Left kidney (tissue), 2 donors: ENCODE results near the gene NRXN3. TPM values are rescaled to one million over a fixed set of nuclear protein-coding genes. Genes with fewer than 3 reads are reported as not detected.

Source experiments
- DNase-seq: peaks from one replicate; pipeline ENCODE4 v3.0.0-alpha.2; 2013
- polyA plus RNA-seq: library from polyadenylated mRNA; unstranded; fragments of 120-200 nt; gene quantifications from one replicate; pipeline ENCODE4 v1.2.1, GENCODE V29; 2013; ENCODE audit not compliant: insufficient read length

Gene NRXN3
- polyA plus RNA-seq, 1 donor = 9.0 TPM

GRCh38 chr14:79150226-79150625, 980.1 kb downstream of the NRXN3 start:
- no peak for DNase-seq

- no peak for DNase-seq
These were observed 987.2 kb downstream of the NRXN3 start for GRCh38 chr14:79157369-79157768.

GRCh38 chr14:79161571-79161970, 991.4 kb downstream of the NRXN3 start:
- peak; percentile 72 for DNase-seq

- no peak for DNase-seq
These were observed 992.7 kb downstream of the NRXN3 start for GRCh38 chr14:79162833-79163232.

- DNase-seq = no peak
These were observed 995.4 kb downstream of the NRXN3 start for GRCh38 chr14:79165471-79166090.

- no peak for DNase-seq
These were observed 996.0 kb downstream of the NRXN3 start for GRCh38 chr14:79166171-79166570.

- no peak for DNase-seq
These were observed 997.8 kb downstream of the NRXN3 start for GRCh38 chr14:79167957-79168356.

GRCh38 chr14:79175671-79176070, 1005.5 kb downstream of the NRXN3 start:
- no peak for DNase-seq

- DNase-seq = no peak
These were observed 1006.9 kb downstream of the NRXN3 start for GRCh38 chr14:79177106-79177505.

- DNase-seq = no peak
These were observed 1008.5 kb downstream of the NRXN3 start for GRCh38 chr14:79178719-79179118.

GRCh38 chr14:79179985-79180384, 1009.8 kb downstream of the NRXN3 start:
- no peak for DNase-seq

- DNase-seq = no peak
These were observed 1010.5 kb downstream of the NRXN3 start for GRCh38 chr14:79180656-79181055.

- no peak for DNase-seq
These were observed 1016.4 kb downstream of the NRXN3 start for GRCh38 chr14:79186523-79186922.

- DNase-seq = no peak
These were observed 1023.7 kb downstream of the NRXN3 start for GRCh38 chr14:79193689-79194477.

GRCh38 chr14:79196216-79196615, 1026.0 kb downstream of the NRXN3 start:
- DNase-seq = no peak

GRCh38 chr14:79197516-79197915, 1027.3 kb downstream of the NRXN3 start:
- DNase-seq = no peak

- no peak for DNase-seq
These were observed 1029.0 kb downstream of the NRXN3 start for GRCh38 chr14:79199217-79199616.

- DNase-seq = no peak
These were observed 1031.5 kb downstream of the NRXN3 start for GRCh38 chr14:79201564-79202207.

- DNase-seq = no peak
These were observed 1034.4 kb downstream of the NRXN3 start for GRCh38 chr14:79204591-79204990.

- DNase-seq = no peak
These were observed 1039.2 kb downstream of the NRXN3 start for GRCh38 chr14:79209418-79209817.

GRCh38 chr14:79225815-79226214, 1055.6 kb downstream of the NRXN3 start:
- DNase-seq = no peak

GRCh38 chr14:79229383-79229909, 1059.3 kb downstream of the NRXN3 start:
- DNase-seq = peak; percentile 2

- DNase-seq = no peak
These were observed 1072.5 kb downstream of the NRXN3 start for GRCh38 chr14:79242666-79243065.
